SU-DHL-6 (cell line): ENCODE measurements around the gene POLR2F.

ENCODE experiments used
- EZH2phosphoT487 ChIP-seq: fragments of 200-600 bp; sonication (generic), shearing (Covaris generic); conservative IDR thresholded peaks from 2 replicates; pipeline ENCODE4 v1.6.1; 2018; ENCODE audit warnings: mild to moderate bottlenecking, antibody characterized with exemption, low read length, moderate library complexity, mixed read lengths
- TF ChIP-seq, protein P1 (sequence below): fragments of 200-600 bp; sonication (generic); IDR thresholded peaks from one replicate; pipeline ENCODE4 v1.5.1; 2017; ENCODE audit warnings: antibody characterized with exemption, mild to moderate bottlenecking, low read length, moderate library complexity; ENCODE audit not compliant: insufficient read depth, poor library complexity, severe bottlenecking

DNA sequence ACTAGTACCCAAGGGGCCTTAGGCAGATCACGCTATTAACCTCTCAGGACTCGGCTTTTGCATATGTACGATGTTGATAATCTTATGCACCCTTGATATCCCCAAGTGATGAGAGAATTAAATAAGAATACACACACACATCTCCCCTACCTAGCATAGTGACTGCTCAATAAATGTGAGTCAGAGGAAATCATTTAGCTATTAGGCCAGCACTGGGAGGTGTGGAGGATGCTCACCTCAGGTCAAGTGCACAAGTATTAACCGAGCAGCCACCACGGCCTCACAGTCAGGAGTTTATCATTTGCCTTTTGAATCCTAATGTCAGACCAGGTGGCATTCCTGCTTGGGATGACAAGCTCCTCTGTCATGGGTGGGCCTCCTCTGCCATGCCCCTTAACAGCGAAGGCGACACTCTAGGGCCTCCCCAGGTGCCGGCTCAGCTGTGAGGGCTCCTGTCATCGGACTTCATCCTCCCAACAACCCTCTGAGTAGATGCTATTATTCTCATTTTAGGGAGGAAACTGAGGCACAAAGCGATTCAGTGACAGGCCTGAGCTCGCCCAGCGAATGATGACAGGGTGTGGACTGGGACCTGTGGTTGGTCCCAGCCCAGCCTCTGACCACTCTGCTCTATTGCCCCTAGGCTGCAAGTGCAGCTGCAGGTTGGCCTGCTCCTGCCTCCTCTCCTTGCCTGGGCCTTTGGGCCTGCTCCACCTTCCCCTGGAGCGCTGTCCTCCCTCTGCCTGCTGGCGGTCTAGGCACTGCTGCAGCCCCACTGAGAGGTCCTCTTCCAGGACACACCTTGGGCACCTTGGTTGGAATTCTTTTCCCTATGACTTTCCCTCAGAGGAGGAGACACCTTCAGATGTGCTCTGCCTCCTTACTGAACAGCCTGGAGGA lies 35.9 kb downstream of the POLR2F start:
- TF ChIP-seq, protein P1, sequence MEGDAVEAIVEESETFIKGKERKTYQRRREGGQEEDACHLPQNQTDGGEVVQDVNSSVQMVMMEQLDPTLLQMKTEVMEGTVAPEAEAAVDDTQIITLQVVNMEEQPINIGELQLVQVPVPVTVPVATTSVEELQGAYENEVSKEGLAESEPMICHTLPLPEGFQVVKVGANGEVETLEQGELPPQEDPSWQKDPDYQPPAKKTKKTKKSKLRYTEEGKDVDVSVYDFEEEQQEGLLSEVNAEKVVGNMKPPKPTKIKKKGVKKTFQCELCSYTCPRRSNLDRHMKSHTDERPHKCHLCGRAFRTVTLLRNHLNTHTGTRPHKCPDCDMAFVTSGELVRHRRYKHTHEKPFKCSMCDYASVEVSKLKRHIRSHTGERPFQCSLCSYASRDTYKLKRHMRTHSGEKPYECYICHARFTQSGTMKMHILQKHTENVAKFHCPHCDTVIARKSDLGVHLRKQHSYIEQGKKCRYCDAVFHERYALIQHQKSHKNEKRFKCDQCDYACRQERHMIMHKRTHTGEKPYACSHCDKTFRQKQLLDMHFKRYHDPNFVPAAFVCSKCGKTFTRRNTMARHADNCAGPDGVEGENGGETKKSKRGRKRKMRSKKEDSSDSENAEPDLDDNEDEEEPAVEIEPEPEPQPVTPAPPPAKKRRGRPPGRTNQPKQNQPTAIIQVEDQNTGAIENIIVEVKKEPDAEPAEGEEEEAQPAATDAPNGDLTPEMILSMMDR: no peak
- no peak for TF ChIP-seq EZH2phosphoT487
